ENCODE results near the gene TIFAB.

GRCh38 chr5:135466178-135467050, 14.3 kb upstream of the TIFAB start:
- TF ChIP-seq POLR2A (IDR thresholded peaks at IDR 0.05), result no peak
- TF ChIP-seq, protein P1, sequence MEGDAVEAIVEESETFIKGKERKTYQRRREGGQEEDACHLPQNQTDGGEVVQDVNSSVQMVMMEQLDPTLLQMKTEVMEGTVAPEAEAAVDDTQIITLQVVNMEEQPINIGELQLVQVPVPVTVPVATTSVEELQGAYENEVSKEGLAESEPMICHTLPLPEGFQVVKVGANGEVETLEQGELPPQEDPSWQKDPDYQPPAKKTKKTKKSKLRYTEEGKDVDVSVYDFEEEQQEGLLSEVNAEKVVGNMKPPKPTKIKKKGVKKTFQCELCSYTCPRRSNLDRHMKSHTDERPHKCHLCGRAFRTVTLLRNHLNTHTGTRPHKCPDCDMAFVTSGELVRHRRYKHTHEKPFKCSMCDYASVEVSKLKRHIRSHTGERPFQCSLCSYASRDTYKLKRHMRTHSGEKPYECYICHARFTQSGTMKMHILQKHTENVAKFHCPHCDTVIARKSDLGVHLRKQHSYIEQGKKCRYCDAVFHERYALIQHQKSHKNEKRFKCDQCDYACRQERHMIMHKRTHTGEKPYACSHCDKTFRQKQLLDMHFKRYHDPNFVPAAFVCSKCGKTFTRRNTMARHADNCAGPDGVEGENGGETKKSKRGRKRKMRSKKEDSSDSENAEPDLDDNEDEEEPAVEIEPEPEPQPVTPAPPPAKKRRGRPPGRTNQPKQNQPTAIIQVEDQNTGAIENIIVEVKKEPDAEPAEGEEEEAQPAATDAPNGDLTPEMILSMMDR (IDR thresholded peaks at IDR 0.05), result no peak

Measured in lower leg skin (tissue), 3 donors.